ENCODE results near the gene PAFAH1B1. TPM values are rescaled to one million over a fixed set of nuclear protein-coding genes. Genes with fewer than 3 reads are reported as not detected.

PAFAH1B1 gene
- total RNA-seq, 1 experiment from 2014 or later: 89.2 TPM

DNA sequence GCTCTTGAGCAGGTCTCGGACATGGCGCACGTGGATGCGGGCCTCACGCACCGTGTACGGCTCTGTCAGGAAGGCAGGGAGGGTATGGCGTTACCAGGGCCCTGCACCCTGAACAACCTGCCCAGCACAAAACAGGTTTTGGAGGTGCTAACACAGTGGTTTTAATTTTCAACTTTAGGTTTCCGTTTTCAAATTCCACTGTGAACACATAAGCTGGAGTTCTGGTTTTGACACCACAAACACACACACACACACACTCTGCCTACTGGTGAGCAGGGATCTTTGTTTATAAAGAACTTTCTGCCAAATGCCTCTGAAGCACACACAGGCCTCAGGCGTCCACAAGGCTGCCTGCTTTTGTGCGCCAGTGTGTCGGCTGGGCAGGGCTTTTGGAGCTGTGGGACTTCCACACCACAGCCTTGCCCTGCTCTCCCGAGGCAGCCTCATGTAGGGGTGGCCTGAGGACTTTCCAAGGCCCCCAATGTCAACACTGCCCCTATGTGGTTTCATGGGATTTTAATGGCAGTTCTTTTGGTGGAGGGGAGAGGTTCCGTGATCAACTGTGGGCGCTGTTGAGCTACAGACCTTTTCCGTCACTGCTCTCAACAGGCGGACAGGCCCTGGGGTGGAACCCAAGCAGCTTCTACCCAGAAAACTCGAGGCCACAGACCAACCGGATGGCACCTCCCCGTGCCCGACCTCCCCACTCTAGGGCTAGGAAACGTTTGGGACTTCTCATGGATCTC is 108.7 kb downstream of the PAFAH1B1 start:
- H3K4me2 ChIP-seq (ENCODE audit: low read depth, low read length, poor library complexity, severe bottlenecking): no peak overlapping the region
- no peak overlapping the region for H3K27ac ChIP-seq (ENCODE audit: low read length)
- no peaks in the 10 kb centered on the region for H3K4me1 ChIP-seq (ENCODE audit: low read length)
- no peak overlapping the region for H3K4me3 ChIP-seq (ENCODE audit: low read length)
- no peak overlapping the region for H2AFZ ChIP-seq (ENCODE audit: low read length)
- H3K27me3 ChIP-seq (ENCODE audit: low read length): no peaks in the 10 kb centered on the region
- H3K79me2 ChIP-seq (ENCODE audit: low read length): peaks cover 34% of the 10 kb centered on the region
- no peak for DNase-seq
- peaks cover 27% of the 10 kb centered on the region for H4K20me1 ChIP-seq (ENCODE audit: insufficient read depth, low read depth, low read length)
- H3K36me3 ChIP-seq (ENCODE audit: insufficient read depth, low read length): peaks cover 11% of the 10 kb centered on the region; the same call in 1 of the 2 replicates
- no peaks in the 10 kb centered on the region for H3K9me2 ChIP-seq (replicated peaks; ENCODE audit: insufficient read depth, low read length)
- no peak overlapping the region for H3K9ac ChIP-seq (ENCODE audit: low read length)
- H3K9me3 ChIP-seq (ENCODE audit: low read length): no peaks in the 10 kb centered on the region

DNA sequence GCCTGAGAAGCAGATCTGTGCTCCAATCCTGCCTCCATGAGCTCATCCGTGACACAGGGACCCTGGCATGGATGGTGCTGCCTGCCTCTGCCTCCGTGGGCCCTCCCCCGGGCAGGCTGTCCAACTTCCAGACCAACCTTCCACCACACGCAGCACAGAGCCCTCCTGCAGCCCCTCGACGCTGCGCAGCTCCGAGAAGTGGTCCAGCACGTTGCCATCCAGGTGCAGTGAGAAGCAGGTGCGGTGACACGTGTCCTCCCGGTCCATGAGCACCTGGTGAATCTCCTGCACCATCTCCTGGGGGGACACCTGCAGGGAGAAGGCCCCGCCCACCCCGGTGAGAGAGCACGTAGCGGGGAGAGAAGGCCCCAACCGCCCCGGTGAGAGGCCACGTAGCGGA is 109.7 kb downstream of the PAFAH1B1 start:
- Histone ChIP-seq H4K20me1 (ENCODE audit: insufficient read depth, low read depth, low read length) (peaks cover 38% of the 10 kb centered on the region), H3K4me2 (ENCODE audit: low read depth, low read length, poor library complexity, severe bottlenecking) (no peak overlapping the region), H3K4me3 (ENCODE audit: low read length) (no peak overlapping the region), H3K79me2 (ENCODE audit: low read length) (peaks cover 44% of the 10 kb centered on the region), H3K9me2 (replicated peaks; ENCODE audit: insufficient read depth, low read length) (no peaks in the 10 kb centered on the region), H3K4me1 (ENCODE audit: low read length) (peaks cover 5% of the 10 kb centered on the region), H3K9me3 (ENCODE audit: low read length) (no peaks in the 10 kb centered on the region), H3K9ac (ENCODE audit: low read length) (no peak overlapping the region), H2AFZ (ENCODE audit: low read length) (no peak overlapping the region), H3K27ac (ENCODE audit: low read length) (no peak overlapping the region), H3K36me3 (ENCODE audit: insufficient read depth, low read length) (peaks cover 11% of the 10 kb centered on the region; the same call in 1 of the 2 replicates), H3K27me3 (ENCODE audit: low read length) (no peaks in the 10 kb centered on the region)
- DNase-seq: no peak

DNA sequence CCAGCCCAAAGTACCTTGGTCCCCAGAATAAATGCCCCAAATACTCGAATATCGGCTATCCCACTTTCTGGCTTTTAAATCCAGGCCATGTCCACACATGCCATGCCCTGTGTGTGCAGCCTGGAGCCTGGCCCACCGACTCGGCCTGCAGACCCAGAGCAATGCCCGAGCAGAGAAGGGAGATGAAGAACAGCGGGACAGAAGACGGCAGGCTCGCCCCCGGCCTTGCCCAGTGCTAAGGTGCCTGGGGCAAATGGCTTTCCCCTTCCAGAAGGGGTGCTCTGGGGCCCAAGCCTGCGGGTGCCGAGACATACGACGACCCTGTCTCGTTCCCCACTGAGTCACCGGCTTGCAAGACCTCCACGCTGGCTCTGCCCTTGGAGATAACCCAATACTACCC is 110.2 kb downstream of the PAFAH1B1 start:
- Histone ChIP-seq H3K4me2 (ENCODE audit: low read depth, low read length, poor library complexity, severe bottlenecking) (no peak overlapping the region), H3K79me2 (ENCODE audit: low read length) (peaks cover 48% of the 10 kb centered on the region), H4K20me1 (ENCODE audit: insufficient read depth, low read depth, low read length) (peaks cover 42% of the 10 kb centered on the region), H3K36me3 (ENCODE audit: insufficient read depth, low read length) (peaks cover 7% of the 10 kb centered on the region; the same call in 1 of the 2 replicates), H3K9me3 (ENCODE audit: low read length) (no peaks in the 10 kb centered on the region), H3K27me3 (ENCODE audit: low read length) (no peaks in the 10 kb centered on the region), H2AFZ (ENCODE audit: low read length) (no peak overlapping the region), H3K9me2 (replicated peaks; ENCODE audit: insufficient read depth, low read length) (no peaks in the 10 kb centered on the region), H3K4me3 (ENCODE audit: low read length) (no peak overlapping the region), H3K9ac (ENCODE audit: low read length) (no peak overlapping the region), H3K27ac (ENCODE audit: low read length) (no peak overlapping the region), H3K4me1 (ENCODE audit: low read length) (peaks cover 10% of the 10 kb centered on the region)
- DNase-seq: no peak

DNA sequence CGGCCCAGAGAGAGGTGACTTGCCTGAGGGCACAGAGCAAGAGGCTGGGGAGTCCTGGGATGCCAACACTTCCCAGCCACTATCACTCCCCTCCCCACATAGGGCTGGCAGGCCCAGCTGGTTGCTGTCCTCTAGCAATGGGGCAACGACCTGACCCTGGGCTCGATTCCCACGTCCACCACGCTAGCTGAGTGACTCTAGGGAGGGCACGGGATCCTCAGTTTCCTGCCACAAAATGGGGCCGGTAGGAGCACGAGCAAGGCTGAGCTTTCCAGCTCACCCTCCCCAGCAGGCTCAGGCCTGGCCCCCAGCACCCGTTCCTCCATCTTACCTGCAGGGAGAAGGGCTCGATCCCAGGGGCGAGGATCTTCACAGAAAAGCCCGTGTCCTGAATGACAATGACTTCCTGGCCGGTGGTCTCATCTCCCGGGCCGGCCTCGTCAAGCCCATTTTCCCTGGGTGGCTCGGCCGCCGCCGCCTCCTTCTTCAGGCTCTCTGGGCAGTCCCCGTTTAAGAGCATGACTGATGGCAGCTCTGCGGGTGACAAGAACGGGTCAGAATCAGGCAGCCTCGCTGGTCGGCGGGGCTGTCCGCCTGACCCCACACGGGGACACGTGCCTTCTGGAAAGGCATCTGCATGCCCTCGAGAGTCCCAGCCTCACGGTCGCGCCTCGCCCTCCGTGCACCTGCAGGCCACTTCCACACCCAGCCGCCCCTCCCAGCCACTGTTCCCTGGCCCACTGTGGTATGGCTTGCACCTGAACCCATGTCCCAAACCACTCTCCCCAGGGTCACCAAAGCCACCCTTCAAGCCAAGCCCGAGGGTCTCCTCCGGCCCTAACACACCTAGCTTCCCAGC is 110.8 kb downstream of the PAFAH1B1 start:
- Histone ChIP-seq H3K9me3 (ENCODE audit: low read length) (no peaks in the 10 kb centered on the region), H3K4me2 (ENCODE audit: low read depth, low read length, poor library complexity, severe bottlenecking) (no peak overlapping the region), H3K4me3 (ENCODE audit: low read length) (no peak overlapping the region), H3K9me2 (replicated peaks; ENCODE audit: insufficient read depth, low read length) (no peaks in the 10 kb centered on the region), H3K36me3 (ENCODE audit: insufficient read depth, low read length) (peaks cover 3% of the 10 kb centered on the region; the same call in 1 of the 2 replicates), H2AFZ (ENCODE audit: low read length) (no peak overlapping the region), H3K27ac (ENCODE audit: low read length) (no peak overlapping the region), H3K27me3 (ENCODE audit: low read length) (no peaks in the 10 kb centered on the region), H3K79me2 (ENCODE audit: low read length) (peaks cover 55% of the 10 kb centered on the region), H4K20me1 (ENCODE audit: insufficient read depth, low read depth, low read length) (peaks cover 48% of the 10 kb centered on the region), H3K9ac (ENCODE audit: low read length) (no peak overlapping the region), H3K4me1 (ENCODE audit: low read length) (peaks cover 16% of the 10 kb centered on the region)
- no peak for DNase-seq

DNA sequence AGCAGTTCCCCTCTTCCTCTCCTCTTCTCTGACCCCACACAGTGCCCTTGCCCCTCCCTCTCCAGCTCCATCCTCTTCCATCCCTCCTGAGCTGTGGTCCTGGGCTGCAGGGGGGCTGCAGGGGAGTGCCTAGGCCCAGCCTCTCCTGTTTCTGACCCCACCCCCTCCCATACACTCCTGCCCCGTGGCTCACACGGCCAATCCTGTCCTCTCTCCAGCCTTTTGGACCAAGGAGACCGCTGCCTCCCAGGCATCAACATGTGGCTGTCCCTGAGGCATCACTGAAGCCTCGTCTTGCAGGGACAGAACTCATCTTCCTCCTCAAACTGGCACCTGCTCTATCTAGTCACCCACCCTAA is 111.4 kb downstream of the PAFAH1B1 start:
- DNase-seq: no peak
- Histone ChIP-seq H3K9me2 (replicated peaks; ENCODE audit: insufficient read depth, low read length) (no peaks in the 10 kb centered on the region), H3K36me3 (ENCODE audit: insufficient read depth, low read length) (peaks cover 3% of the 10 kb centered on the region; the same call in 1 of the 2 replicates), H3K4me3 (ENCODE audit: low read length) (no peak overlapping the region), H3K79me2 (ENCODE audit: low read length) (peaks cover 61% of the 10 kb centered on the region), H3K27me3 (ENCODE audit: low read length) (no peaks in the 10 kb centered on the region), H3K9me3 (ENCODE audit: low read length) (no peaks in the 10 kb centered on the region), H3K9ac (ENCODE audit: low read length) (no peak overlapping the region), H3K4me1 (ENCODE audit: low read length) (peaks cover 21% of the 10 kb centered on the region), H4K20me1 (ENCODE audit: insufficient read depth, low read depth, low read length) (peaks cover 54% of the 10 kb centered on the region), H3K4me2 (ENCODE audit: low read depth, low read length, poor library complexity, severe bottlenecking) (no peak overlapping the region), H3K27ac (ENCODE audit: low read length) (no peak overlapping the region), H2AFZ (ENCODE audit: low read length) (no peak overlapping the region)

DNA sequence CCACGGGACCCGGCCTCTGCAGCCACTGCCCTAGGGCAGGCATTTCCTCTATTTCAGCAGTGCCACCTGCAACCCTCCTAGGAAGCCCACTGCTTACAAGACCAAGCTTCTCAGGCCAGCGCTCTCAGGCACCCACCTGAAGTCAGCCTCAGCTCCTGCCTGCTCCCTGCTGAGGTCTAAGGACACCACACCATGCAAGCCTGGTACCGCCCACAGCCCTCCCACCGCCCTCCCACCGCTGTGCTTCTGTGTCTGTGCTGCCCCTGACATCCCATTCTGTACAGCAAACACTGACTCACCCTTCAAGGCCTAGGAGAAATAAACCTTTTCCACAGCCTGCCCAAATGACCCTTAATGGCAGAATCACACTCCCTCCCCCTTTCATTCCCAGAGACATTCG is 111.8 kb downstream of the PAFAH1B1 start:
- Histone ChIP-seq H3K9ac (ENCODE audit: low read length) (no peak overlapping the region), H3K27me3 (ENCODE audit: low read length) (no peaks in the 10 kb centered on the region), H3K4me1 (ENCODE audit: low read length) (peaks cover 21% of the 10 kb centered on the region), H2AFZ (ENCODE audit: low read length) (no peak overlapping the region), H3K36me3 (ENCODE audit: insufficient read depth, low read length) (peaks cover 3% of the 10 kb centered on the region; the same call in 1 of the 2 replicates), H4K20me1 (ENCODE audit: insufficient read depth, low read depth, low read length) (peaks cover 58% of the 10 kb centered on the region), H3K4me3 (ENCODE audit: low read length) (no peak overlapping the region), H3K79me2 (ENCODE audit: low read length) (peaks cover 65% of the 10 kb centered on the region), H3K9me3 (ENCODE audit: low read length) (no peaks in the 10 kb centered on the region), H3K9me2 (replicated peaks; ENCODE audit: insufficient read depth, low read length) (no peaks in the 10 kb centered on the region), H3K4me2 (ENCODE audit: low read depth, low read length, poor library complexity, severe bottlenecking) (no peak overlapping the region), H3K27ac (ENCODE audit: low read length) (no peak overlapping the region)
- DNase-seq: no peak

DNA sequence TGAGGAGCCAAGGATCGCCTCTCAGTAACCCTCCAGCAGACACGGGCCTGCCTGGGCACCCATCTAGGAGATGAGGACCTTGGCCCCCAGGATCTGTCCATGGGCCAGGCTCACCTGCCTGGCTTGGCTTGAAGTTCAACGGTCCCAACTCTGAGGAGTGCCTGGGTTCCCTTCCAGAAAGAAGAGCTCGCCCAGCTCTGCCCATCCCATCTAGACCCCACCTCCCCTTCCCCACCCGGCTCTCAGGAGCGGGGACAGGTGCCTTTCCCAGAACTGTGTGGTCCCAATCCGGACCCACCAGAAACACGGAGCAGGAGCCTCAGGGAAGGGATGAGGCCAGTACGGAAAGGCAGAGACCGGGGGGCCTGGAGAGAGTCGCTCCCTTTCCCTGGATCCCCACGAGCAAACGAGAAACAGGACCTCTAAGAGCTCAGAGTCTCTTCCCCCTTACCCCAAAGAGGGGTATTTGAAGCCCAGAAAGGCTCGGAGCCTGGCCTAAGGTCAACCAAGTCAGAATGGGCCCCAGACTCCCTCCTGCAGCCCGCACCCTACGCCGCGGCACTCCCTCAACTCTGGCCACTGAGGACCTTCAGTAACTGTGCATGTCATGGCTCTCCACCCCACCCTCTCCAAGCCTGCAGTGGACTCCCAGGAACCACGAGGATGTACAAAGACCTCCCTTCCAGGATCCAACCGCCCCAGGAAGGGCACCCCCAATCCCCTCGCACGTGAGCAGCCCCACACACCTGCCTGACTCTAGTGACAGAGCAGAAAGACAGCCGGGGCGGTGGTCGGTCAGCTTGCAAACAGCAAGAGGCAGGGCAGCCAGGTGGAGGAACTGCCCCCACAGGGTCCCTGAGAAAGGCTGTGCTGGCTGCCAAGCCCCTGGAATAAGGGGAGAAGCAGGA is 112.7 kb downstream of the PAFAH1B1 start:
- Histone ChIP-seq H3K4me1 (ENCODE audit: low read length) (peaks cover 21% of the 10 kb centered on the region), H3K36me3 (ENCODE audit: insufficient read depth, low read length) (peaks cover 3% of the 10 kb centered on the region; the same call in 1 of the 2 replicates), H3K79me2 (ENCODE audit: low read length) (peaks cover 74% of the 10 kb centered on the region), H3K9ac (ENCODE audit: low read length) (no peak overlapping the region), H3K27me3 (ENCODE audit: low read length) (no peaks in the 10 kb centered on the region), H3K9me3 (ENCODE audit: low read length) (no peaks in the 10 kb centered on the region), H2AFZ (ENCODE audit: low read length) (no peak overlapping the region), H4K20me1 (ENCODE audit: insufficient read depth, low read depth, low read length) (peaks cover 65% of the 10 kb centered on the region), H3K9me2 (replicated peaks; ENCODE audit: insufficient read depth, low read length) (no peaks in the 10 kb centered on the region), H3K27ac (ENCODE audit: low read length) (no peak overlapping the region), H3K4me3 (ENCODE audit: low read length) (no peak overlapping the region), H3K4me2 (ENCODE audit: low read depth, low read length, poor library complexity, severe bottlenecking) (no peak overlapping the region)
- DNase-seq: no peak

All from Karpas-422 (cell line).